H9 (cell line): ENCODE results near the gene HMGCS1. TPM values are rescaled to one million over a fixed set of nuclear protein-coding genes. Genes with fewer than 3 reads are reported as not detected.

Source experiments
- DNase-seq: peaks from one replicate; pipeline ENCODE4 v3.0.0-alpha.2; 2017
- H2AFZ ChIP-seq: one replicate; pipeline ENCODE4 v1.6.1; 2013; ENCODE audit warnings: mild to moderate bottlenecking, low read length, control low read depth, moderate library complexity
- H2AK5ac ChIP-seq: 2 replicates; pipeline ENCODE4 v1.6.1; 2013; ENCODE audit warnings: low read length, control low read depth, mixed read lengths; ENCODE audit not compliant: insufficient read length
- H2BK120ac ChIP-seq: one replicate; pipeline ENCODE4 v1.6.1; 2013; ENCODE audit warnings: low read depth, mild to moderate bottlenecking, low read length, control low read depth, inconsistent platforms; ENCODE audit not compliant: poor library complexity, severe bottlenecking
- H2BK12ac ChIP-seq: 2 replicates; pipeline ENCODE4 v1.6.1; 2013; ENCODE audit warnings: low read length, control low read depth, mixed read lengths, low read depth; ENCODE audit not compliant: insufficient read length
- H2BK15ac ChIP-seq: 2 replicates; pipeline ENCODE4 v1.6.1; 2013; ENCODE audit warnings: low read depth, low read length, control low read depth
- H2BK20ac ChIP-seq: one replicate; pipeline ENCODE4 v1.6.1; 2013; ENCODE audit warnings: low read depth, mild to moderate bottlenecking, low read length, control low read depth, inconsistent platforms; ENCODE audit not compliant: poor library complexity, severe bottlenecking
- H2BK5ac ChIP-seq: 2 replicates; pipeline ENCODE4 v1.6.1; 2013; ENCODE audit warnings: low read length, control low read depth, mixed read lengths; ENCODE audit not compliant: insufficient read length
- H3K14ac ChIP-seq: 2 replicates; pipeline ENCODE4 v1.6.1; 2013; ENCODE audit warnings: low read length, control low read depth; ENCODE audit not compliant: insufficient read depth
- H3K18ac ChIP-seq: 2 replicates; pipeline ENCODE4 v1.6.1; 2013; ENCODE audit warnings: low read depth, mild to moderate bottlenecking, mixed read lengths, low read length, control low read depth; ENCODE audit not compliant: insufficient read length
- H3K23ac ChIP-seq: 2 replicates; pipeline ENCODE4 v1.6.1; 2013; ENCODE audit warnings: low read length, control low read depth, mixed read lengths, low read depth; ENCODE audit not compliant: insufficient read length
- H3K23me2 ChIP-seq: 2 replicates; pipeline ENCODE4 v1.6.1; 2013; ENCODE audit warnings: low read depth, mild to moderate bottlenecking, mixed read lengths, low read length, control low read depth; ENCODE audit not compliant: insufficient read length, poor library complexity, severe bottlenecking
- H3K27ac ChIP-seq: 2 replicates; pipeline ENCODE4 v1.5.1; 2013; ENCODE audit warnings: low read length, control low read depth, mixed read lengths, low read depth; ENCODE audit not compliant: insufficient read length
- H3K27me3 ChIP-seq: 2 replicates; pipeline ENCODE4 v1.6.1; 2013; ENCODE audit warnings: low read length, control low read depth, inconsistent platforms; ENCODE audit not compliant: insufficient read depth
- H3K4ac ChIP-seq: 2 replicates; pipeline ENCODE4 v1.6.1; 2013; ENCODE audit warnings: low read depth, mild to moderate bottlenecking, control low read depth, inconsistent platforms, low read length, moderate library complexity
- H3K4me1 ChIP-seq: 2 replicates; pipeline ENCODE4 v1.6.1; 2013; ENCODE audit warnings: low read length, control low read depth, inconsistent platforms; ENCODE audit not compliant: insufficient read depth
- H3K4me2 ChIP-seq: 2 replicates; pipeline ENCODE4 v1.6.1; 2013; ENCODE audit warnings: low read length, control low read depth, mixed read lengths; ENCODE audit not compliant: insufficient read length, insufficient read depth
- H3K56ac ChIP-seq: 2 replicates; pipeline ENCODE4 v1.6.1; 2013; ENCODE audit warnings: low read depth, mild to moderate bottlenecking, mixed read lengths, low read length, control low read depth; ENCODE audit not compliant: insufficient read length
- H3K79me1 ChIP-seq: 2 replicates; pipeline ENCODE4 v1.6.1; 2013; ENCODE audit warnings: low read depth, mild to moderate bottlenecking, moderate library complexity, low read length, control low read depth, inconsistent platforms; ENCODE audit not compliant: insufficient read depth, poor library complexity, severe bottlenecking
- H3K79me2 ChIP-seq: 2 replicates; pipeline ENCODE4 v1.6.1; 2013; ENCODE audit warnings: low read length, control low read depth, inconsistent platforms; ENCODE audit not compliant: insufficient read depth
- H3K9ac ChIP-seq: 2 replicates; pipeline ENCODE4 v1.6.1; 2013; ENCODE audit warnings: low read length, control low read depth, mixed read lengths; ENCODE audit not compliant: insufficient read length; ENCODE audit errors: extremely low read depth
- H3K9me3 ChIP-seq: one replicate; pipeline ENCODE4 v1.6.1; 2013; ENCODE audit warnings: low read depth, low read length, inconsistent platforms; ENCODE audit not compliant: control insufficient read depth
- H3T11ph ChIP-seq: one replicate; pipeline ENCODE4 v1.6.1; 2013; ENCODE audit warnings: mild to moderate bottlenecking, low read length, control low read depth, inconsistent platforms
- H4K20me1 ChIP-seq: one replicate; pipeline ENCODE4 v1.6.1; 2013; ENCODE audit not compliant: control insufficient read depth, insufficient read length, insufficient read depth
- H4K5ac ChIP-seq: 2 replicates; pipeline ENCODE4 v1.6.1; 2013; ENCODE audit warnings: low read depth, mild to moderate bottlenecking, mixed read lengths, low read length, control low read depth; ENCODE audit not compliant: insufficient read length
- H4K8ac ChIP-seq: replicated peaks from 2 replicates; pipeline ENCODE4 v1.6.1; 2013; ENCODE audit warnings: low read length, control low read depth, mixed read lengths, low read depth; ENCODE audit not compliant: insufficient read length
- H4K91ac ChIP-seq: 2 replicates; pipeline ENCODE4 v1.6.1; 2013; ENCODE audit warnings: low read depth, mild to moderate bottlenecking, moderate library complexity, mixed read lengths, low read length, control low read depth; ENCODE audit not compliant: insufficient read length
- H3K27ac Mint-ChIP-seq, 3 experiments: 2 replicates in 2 of 3; 3 replicates in 1 of 3; pipeline ENCODE4 v1.8.0; 2020 to 2021; ENCODE audit warnings: mixed read lengths in 3 of 3, mild to moderate bottlenecking in 1 of 3, moderate library complexity in 1 of 3
- H3K27me3 Mint-ChIP-seq: 2 replicates; pipeline ENCODE4 v1.8.0; 2021; ENCODE audit warnings: low read depth, mild to moderate bottlenecking, moderate library complexity, mixed read lengths
- H3K36me3 Mint-ChIP-seq, 3 experiments: 2 replicates in 2 of 3; 3 replicates in 1 of 3; pipeline ENCODE4 v1.8.0; 2020 to 2021; ENCODE audit warnings: low read depth in 3 of 3, mixed read lengths in 3 of 3; ENCODE audit not compliant: insufficient read depth in 1 of 3
- H3K4me1 Mint-ChIP-seq, 2 experiments: 2 replicates each; pipeline ENCODE4 v1.8.0; 2020; ENCODE audit warnings: mixed read lengths in 2 of 2
- H3K4me3 Mint-ChIP-seq, 2 experiments: 2 replicates in 1 of 2; 3 replicates in 1 of 2; pipeline ENCODE4 v1.8.0; 2020 to 2021; ENCODE audit warnings: mild to moderate bottlenecking in 2 of 2, mixed read lengths in 2 of 2, moderate library complexity in 1 of 2
- H3K9me3 Mint-ChIP-seq, 2 experiments: 2 replicates in 1 of 2; 3 replicates in 1 of 2; pipeline ENCODE4 v1.8.0; 2020; ENCODE audit warnings: mild to moderate bottlenecking in 2 of 2, mixed read lengths in 2 of 2, moderate library complexity in 1 of 2
- CTCF ChIP-seq: fragments of 200-600 bp; sonication (generic); conservative IDR thresholded peaks from 3 replicates; pipeline ENCODE4 v1.8.0; 2021; ENCODE audit warnings: antibody characterized with exemption, mild to moderate bottlenecking
- WGBS: extraction: QIAGEN DNeasy Blood & Tissue Kit; methylation state at CpG from one replicate; pipeline ENCODE4 v1.1.7; 2013; ENCODE audit warnings: missing lambda C conversion rate, low lambda C conversion rate, mixed read lengths; ENCODE audit not compliant: insufficient read length; ENCODE audit errors: extremely low coverage; 5-methylcytosine and 5-hydroxymethylcytosine counted together
- total RNA-seq: library from RNA; stranded (reverse); gene quantifications from 2 replicates; pipeline ENCODE4 v1.2.1, GENCODE V29; 2021

Gene HMGCS1
- total RNA-seq, 1 experiment from 2014 or later = 147 TPM

GRCh38 chr5:43316421-43316820 is 3.2 kb upstream of the HMGCS1 start:
- Histone ChIP-seq H4K20me1 (peaks cover 3% of the 10 kb centered on the region), H4K91ac (no peak overlapping the region), H2BK15ac (no peak overlapping the region), H3K18ac (no peak overlapping the region), H3T11ph (no peak overlapping the region), H3K4ac (no peak overlapping the region), H3K4me2 (no peak overlapping the region), H2BK20ac (no peak overlapping the region), H3K23ac (no peak overlapping the region), H3K27ac (no peak overlapping the region), H2BK12ac (no peak overlapping the region), H2BK120ac (no peak overlapping the region), H4K8ac (no peak overlapping the region), H3K14ac (no peak overlapping the region), H3K23me2 (peaks cover 13% of the 10 kb centered on the region), H3K27me3 (no peaks in the 10 kb centered on the region), H3K9me3 (no peaks in the 10 kb centered on the region), H3K56ac (no peak overlapping the region), H3K79me1 (no peaks in the 10 kb centered on the region), H3K79me2 (peaks cover 18% of the 10 kb centered on the region; the same call in 1 of the 2 replicates), H3K4me1 (peaks cover 3% of the 10 kb centered on the region; the same call in 1 of the 2 replicates), H2AFZ (no peak overlapping the region), H2AK5ac (no peak overlapping the region), H3K9ac (no peak overlapping the region), H2BK5ac (no peak overlapping the region), H4K5ac (no peak overlapping the region)
- peaks cover 6 to 19% (median 9%) of the 10 kb centered on the region in 3 experiments; a peak in 6 of 7 replicates for H3K36me3 Mint-ChIP-seq
- no peak overlapping the region for H3K4me3 Mint-ChIP-seq
- TF ChIP-seq CTCF = no peak
- no peak for DNase-seq
- peaks cover 1% of the 10 kb centered on the region for H3K27me3 Mint-ChIP-seq
- H3K9me3 Mint-ChIP-seq = peaks cover 2 to 10% of the 10 kb centered on the region in 2 experiments; a peak in 4 of 5 replicates
- H3K27ac Mint-ChIP-seq = no peak overlapping the region
- peaks cover 18 to 20% of the 10 kb centered on the region in 2 experiments for H3K4me1 Mint-ChIP-seq
- no CpG with 5 or more reads among the region's 5 CpGs for WGBS
